Mesenchymal stem cell (in vitro differentiated cells and primary cell): ENCODE results near the gene TNFAIP1.
A peak's percentile ranks its signal among the peaks of the same experiment; 100 is the strongest.

Source experiments
- DNase-seq: peaks from one replicate; pipeline ENCODE4 v3.0.0-alpha.2; 2013
- H2AFZ ChIP-seq: one replicate; pipeline ENCODE4 v1.6.1; 2013; ENCODE audit warnings: low read depth, mild to moderate bottlenecking, control low read depth, inconsistent platforms, low read length, moderate library complexity
- H2AK5ac ChIP-seq: 2 replicates; pipeline ENCODE4 v1.6.1; 2013; ENCODE audit warnings: low read length, moderate library complexity, mild to moderate bottlenecking, inconsistent platforms; ENCODE audit not compliant: severe bottlenecking
- H2BK120ac ChIP-seq: one replicate; pipeline ENCODE4 v1.6.1; 2013; ENCODE audit warnings: low read depth, mild to moderate bottlenecking, inconsistent platforms, low read length, moderate library complexity
- H2BK12ac ChIP-seq, 2 experiments: one replicate each; pipeline ENCODE4 v1.6.1; 2013; ENCODE audit warnings: inconsistent platforms in 2 of 2, low read length in 2 of 2, mild to moderate bottlenecking in 2 of 2, moderate library complexity in 2 of 2, control low read depth in 1 of 2
- H2BK15ac ChIP-seq: one replicate; pipeline ENCODE4 v1.6.1; 2013; ENCODE audit warnings: mild to moderate bottlenecking, low read depth, inconsistent platforms; ENCODE audit not compliant: poor library complexity, severe bottlenecking
- H2BK5ac ChIP-seq: 2 replicates; pipeline ENCODE4 v1.6.1; 2013; ENCODE audit warnings: low read depth, mild to moderate bottlenecking, low read length, control low read depth, inconsistent platforms; ENCODE audit not compliant: poor library complexity, severe bottlenecking
- H3K14ac ChIP-seq, 2 experiments: one replicate each; pipeline ENCODE4 v1.6.1; 2013; ENCODE audit warnings: inconsistent platforms in 2 of 2, low read length in 2 of 2, control low read depth in 1 of 2, mild to moderate bottlenecking in 1 of 2, moderate library complexity in 1 of 2
- H3K18ac ChIP-seq, 2 experiments: one replicate each; pipeline ENCODE4 v1.6.1; 2013; ENCODE audit warnings: inconsistent platforms in 2 of 2, low read length in 2 of 2, control low read depth in 1 of 2, low read depth in 1 of 2, mild to moderate bottlenecking in 1 of 2
- H3K23ac ChIP-seq, 2 experiments: one replicate each; pipeline ENCODE4 v1.6.1; 2013; ENCODE audit warnings: inconsistent platforms in 2 of 2, low read length in 2 of 2, mild to moderate bottlenecking in 2 of 2, moderate library complexity in 2 of 2, control low read depth in 1 of 2
- H3K27ac ChIP-seq: 2 replicates; pipeline ENCODE4 v1.5.1; 2013; ENCODE audit warnings: mild to moderate bottlenecking, moderate library complexity, low read length, control low read depth, inconsistent platforms; ENCODE audit not compliant: poor library complexity, severe bottlenecking
- H3K27me3 ChIP-seq, 2 experiments: 2 replicates each; pipeline versions ENCODE4 v1.6.1 to v1.7.0; 2013; ENCODE audit warnings: low read length in 2 of 2, mild to moderate bottlenecking in 2 of 2, moderate library complexity in 2 of 2, control low read depth in 1 of 2, inconsistent platforms in 1 of 2; ENCODE audit not compliant: control insufficient read depth in 1 of 2, insufficient read depth in 1 of 2
- H3K36me3 ChIP-seq, 2 experiments: 2 replicates each; pipeline versions ENCODE4 v1.6.1 to v1.7.0; 2013; ENCODE audit warnings: low read length in 2 of 2, control low read depth in 1 of 2, inconsistent platforms in 1 of 2, low read depth in 1 of 2, mild to moderate bottlenecking in 1 of 2; ENCODE audit not compliant: insufficient read depth in 2 of 2, control insufficient read depth in 1 of 2
- H3K4ac ChIP-seq, 2 experiments: one replicate each; pipeline ENCODE4 v1.6.1; 2013; ENCODE audit warnings: inconsistent platforms in 2 of 2, low read length in 2 of 2, mild to moderate bottlenecking in 2 of 2, moderate library complexity in 2 of 2, control low read depth in 1 of 2, low read depth in 1 of 2
- H3K4me1 ChIP-seq: 2 replicates; pipeline ENCODE4 v1.6.1; 2013; ENCODE audit warnings: low read depth, low read length, control low read depth; ENCODE audit not compliant: control insufficient read depth, insufficient read depth
- H3K4me2 ChIP-seq: 2 replicates; pipeline ENCODE4 v1.6.1; 2013; ENCODE audit warnings: low read length, mild to moderate bottlenecking, inconsistent platforms; ENCODE audit not compliant: poor library complexity, severe bottlenecking
- H3K4me3 ChIP-seq, 2 experiments: 2 replicates each; pipeline versions ENCODE4 v1.5.1 to v1.7.0; 2013; ENCODE audit warnings: low read length in 2 of 2, mild to moderate bottlenecking in 2 of 2, control low read depth in 1 of 2, low read depth in 1 of 2; ENCODE audit not compliant: insufficient read depth in 1 of 2
- H3K79me1 ChIP-seq: replicated peaks from 2 replicates; pipeline ENCODE4 v1.6.1; 2013; ENCODE audit warnings: mild to moderate bottlenecking, control low read depth, low read length, inconsistent platforms; ENCODE audit not compliant: poor library complexity, severe bottlenecking
- H3K9ac ChIP-seq: 2 replicates; pipeline ENCODE4 v1.7.0; 2013; ENCODE audit warnings: mild to moderate bottlenecking, low read length, moderate library complexity
- H3K9me3 ChIP-seq: 2 replicates; pipeline ENCODE4 v1.7.0; 2013; ENCODE audit warnings: mild to moderate bottlenecking, low read length; ENCODE audit not compliant: control insufficient read depth
- H4K8ac ChIP-seq: one replicate; pipeline ENCODE4 v1.6.1; 2013; ENCODE audit warnings: inconsistent platforms, mild to moderate bottlenecking, low read length, moderate library complexity
- H4K91ac ChIP-seq: one replicate; pipeline ENCODE4 v1.6.1; 2013; ENCODE audit warnings: mild to moderate bottlenecking, low read length, inconsistent platforms
- WGBS: methylation state at CpG from one replicate; pipeline ENCODE4 v1.1.7; 2013; ENCODE audit warnings: mixed read lengths; 5-methylcytosine and 5-hydroxymethylcytosine counted together

TNFAIP1 gene

GRCh38 chr17:28366605-28367004 lies 31.0 kb downstream of the TNFAIP1 start:
- Histone ChIP-seq H3K4me3 (no peak overlapping the region), H2BK15ac (no peak overlapping the region), H2BK5ac (no peak overlapping the region), H2AK5ac (no peak overlapping the region), H3K4ac (no peak overlapping the region), H3K4me1 (peaks cover 8% of the 10 kb centered on the region), H3K4me2 (no peak overlapping the region), H3K27me3 (no peaks in the 10 kb centered on the region), H2BK12ac (no peak overlapping the region), H3K27ac (no peak overlapping the region), H3K9ac (no peak overlapping the region), H2BK120ac (no peak overlapping the region), H2AFZ (no peak overlapping the region), H3K36me3 (peaks cover 34 to 42% of the 10 kb centered on the region in 2 experiments), H3K9me3 (no peaks in the 10 kb centered on the region), H3K79me1 (peaks cover 5% of the 10 kb centered on the region), H4K8ac (no peak overlapping the region), H3K14ac (no peak overlapping the region), H3K23ac (no peak overlapping the region), H3K18ac (no peak overlapping the region), H4K91ac (no peak overlapping the region)
- DNase-seq = no peak
- no CpG with 5 or more reads among the region's 1 CpG for WGBS

- 95% methylated on average over 19 of the region's 21 CpGs for WGBS
- Histone ChIP-seq H3K27me3 (peaks cover 0 to 3% of the 10 kb centered on the region in 2 experiments), H3K4ac (no peak overlapping the region), H2BK120ac (no peak overlapping the region), H2BK12ac (no peak overlapping the region), H2AK5ac (no peak overlapping the region), H3K9me3 (no peaks in the 10 kb centered on the region), H2BK5ac (no peak overlapping the region), H3K4me2 (no peak overlapping the region), H4K8ac (no peak overlapping the region), H3K14ac (no peak overlapping the region), H4K91ac (peak overlapping the region; percentile 1), H3K79me1 (peaks cover 5% of the 10 kb centered on the region), H3K9ac (no peak overlapping the region), H2AFZ (no peak overlapping the region), H3K18ac (no peak overlapping the region), H3K36me3 (peaks cover 22 to 40% of the 10 kb centered on the region in 2 experiments), H3K4me3 (no peak overlapping the region), H3K4me1 (peaks cover 19% of the 10 kb centered on the region), H3K23ac (no peak overlapping the region), H3K27ac (no peak overlapping the region), H2BK15ac (no peak overlapping the region)
- no peak for DNase-seq
Measured at GRCh38 chr17:28367641-28368305, 32.2 kb downstream of the TNFAIP1 start.

GRCh38 chr17:28368306-28368831 lies 32.8 kb downstream of the TNFAIP1 start:
- Histone ChIP-seq H4K8ac (no peak overlapping the region), H4K91ac (no peak overlapping the region), H2AFZ (no peak overlapping the region), H3K79me1 (peaks cover 2% of the 10 kb centered on the region), H3K27ac (no peak overlapping the region), H3K36me3 (peaks cover 16 to 34% of the 10 kb centered on the region in 2 experiments), H3K27me3 (peaks cover 0 to 9% of the 10 kb centered on the region in 2 experiments), H2AK5ac (no peak overlapping the region), H3K14ac (no peak overlapping the region), H3K4me1 (peaks cover 21% of the 10 kb centered on the region), H3K4ac (no peak overlapping the region), H3K9me3 (no peaks in the 10 kb centered on the region), H2BK120ac (no peak overlapping the region), H3K23ac (no peak overlapping the region), H3K18ac (no peak overlapping the region), H3K9ac (no peak overlapping the region), H2BK12ac (no peak overlapping the region), H2BK15ac (no peak overlapping the region), H2BK5ac (no peak overlapping the region), H3K4me3 (no peak overlapping the region), H3K4me2 (no peak overlapping the region)
- 92% methylated on average over 5 of the region's 5 CpGs for WGBS
- no peak for DNase-seq

- no peak overlapping the region for H3K14ac ChIP-seq
- no peak overlapping the region for H2BK15ac ChIP-seq
- no peaks in the 10 kb centered on the region for H3K9me3 ChIP-seq
- H3K4me3 ChIP-seq = no peak overlapping the region
- no peak overlapping the region for H2AFZ ChIP-seq
- peaks cover 2% of the 10 kb centered on the region for H3K79me1 ChIP-seq
- WGBS = 97% methylated on average over 23 of the region's 23 CpGs
- no peak overlapping the region for H3K4me2 ChIP-seq
- H3K27ac ChIP-seq = no peak overlapping the region
- H4K91ac ChIP-seq = no peak overlapping the region
- H3K36me3 ChIP-seq = peaks cover 9 to 27% of the 10 kb centered on the region in 2 experiments
- H3K4me1 ChIP-seq = peaks cover 21% of the 10 kb centered on the region
- H4K8ac ChIP-seq = no peak overlapping the region
- H2BK120ac ChIP-seq = no peak overlapping the region
- peaks cover 0 to 11% of the 10 kb centered on the region in 2 experiments for H3K27me3 ChIP-seq
- DNase-seq = no peak
- no peak overlapping the region for H3K4ac ChIP-seq
- H2BK12ac ChIP-seq = no peak overlapping the region
- no peak overlapping the region for H2AK5ac ChIP-seq
- H3K9ac ChIP-seq = no peak overlapping the region
- no peak overlapping the region for H3K23ac ChIP-seq
- H3K18ac ChIP-seq = no peak overlapping the region
- no peak overlapping the region for H2BK5ac ChIP-seq
Measured at GRCh38 chr17:28368915-28369683, 33.5 kb downstream of the TNFAIP1 start.
